OCI-LY7 (cell line): Measurements from ENCODE around the gene CABLES1.

Experiments used
- EZH2phosphoT487 ChIP-seq: fragments of 200-600 bp; sonication (generic); IDR thresholded peaks from 2 replicates; pipeline ENCODE4 v1.6.1; 2018; ENCODE audit warnings: low read depth, borderline replicate concordance, mild to moderate bottlenecking, mixed run types, antibody characterized with exemption, low read length, moderate library complexity, mixed read lengths
- TF ChIP-seq, protein P1 (sequence below): fragments of 200-600 bp; sonication (generic); conservative IDR thresholded peaks from 2 replicates; pipeline ENCODE4 v1.5.1; 2014; ENCODE audit warnings: mild to moderate bottlenecking, antibody characterized with exemption, low read length, moderate library complexity, mixed read lengths

GRCh38 chr18:23169673-23170044, 34.4 kb downstream of the CABLES1 start:
- TF ChIP-seq, protein P1, sequence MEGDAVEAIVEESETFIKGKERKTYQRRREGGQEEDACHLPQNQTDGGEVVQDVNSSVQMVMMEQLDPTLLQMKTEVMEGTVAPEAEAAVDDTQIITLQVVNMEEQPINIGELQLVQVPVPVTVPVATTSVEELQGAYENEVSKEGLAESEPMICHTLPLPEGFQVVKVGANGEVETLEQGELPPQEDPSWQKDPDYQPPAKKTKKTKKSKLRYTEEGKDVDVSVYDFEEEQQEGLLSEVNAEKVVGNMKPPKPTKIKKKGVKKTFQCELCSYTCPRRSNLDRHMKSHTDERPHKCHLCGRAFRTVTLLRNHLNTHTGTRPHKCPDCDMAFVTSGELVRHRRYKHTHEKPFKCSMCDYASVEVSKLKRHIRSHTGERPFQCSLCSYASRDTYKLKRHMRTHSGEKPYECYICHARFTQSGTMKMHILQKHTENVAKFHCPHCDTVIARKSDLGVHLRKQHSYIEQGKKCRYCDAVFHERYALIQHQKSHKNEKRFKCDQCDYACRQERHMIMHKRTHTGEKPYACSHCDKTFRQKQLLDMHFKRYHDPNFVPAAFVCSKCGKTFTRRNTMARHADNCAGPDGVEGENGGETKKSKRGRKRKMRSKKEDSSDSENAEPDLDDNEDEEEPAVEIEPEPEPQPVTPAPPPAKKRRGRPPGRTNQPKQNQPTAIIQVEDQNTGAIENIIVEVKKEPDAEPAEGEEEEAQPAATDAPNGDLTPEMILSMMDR, result no peak
- TF ChIP-seq EZH2phosphoT487, result no peak
